ENCODE results near the gene CRB3.
A peak's percentile ranks its signal among the peaks of the same experiment; 100 is the strongest.
"Not testable (repeated sequence)": the region's sequence is repeated elsewhere in the genome, so short reads cannot be mapped to it uniquely, and the experiment has no call there.

The CRB3 gene, protein sequence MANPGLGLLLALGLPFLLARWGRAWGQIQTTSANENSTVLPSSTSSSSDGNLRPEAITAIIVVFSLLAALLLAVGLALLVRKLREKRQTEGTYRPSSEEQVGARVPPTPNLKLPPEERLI

DNA sequence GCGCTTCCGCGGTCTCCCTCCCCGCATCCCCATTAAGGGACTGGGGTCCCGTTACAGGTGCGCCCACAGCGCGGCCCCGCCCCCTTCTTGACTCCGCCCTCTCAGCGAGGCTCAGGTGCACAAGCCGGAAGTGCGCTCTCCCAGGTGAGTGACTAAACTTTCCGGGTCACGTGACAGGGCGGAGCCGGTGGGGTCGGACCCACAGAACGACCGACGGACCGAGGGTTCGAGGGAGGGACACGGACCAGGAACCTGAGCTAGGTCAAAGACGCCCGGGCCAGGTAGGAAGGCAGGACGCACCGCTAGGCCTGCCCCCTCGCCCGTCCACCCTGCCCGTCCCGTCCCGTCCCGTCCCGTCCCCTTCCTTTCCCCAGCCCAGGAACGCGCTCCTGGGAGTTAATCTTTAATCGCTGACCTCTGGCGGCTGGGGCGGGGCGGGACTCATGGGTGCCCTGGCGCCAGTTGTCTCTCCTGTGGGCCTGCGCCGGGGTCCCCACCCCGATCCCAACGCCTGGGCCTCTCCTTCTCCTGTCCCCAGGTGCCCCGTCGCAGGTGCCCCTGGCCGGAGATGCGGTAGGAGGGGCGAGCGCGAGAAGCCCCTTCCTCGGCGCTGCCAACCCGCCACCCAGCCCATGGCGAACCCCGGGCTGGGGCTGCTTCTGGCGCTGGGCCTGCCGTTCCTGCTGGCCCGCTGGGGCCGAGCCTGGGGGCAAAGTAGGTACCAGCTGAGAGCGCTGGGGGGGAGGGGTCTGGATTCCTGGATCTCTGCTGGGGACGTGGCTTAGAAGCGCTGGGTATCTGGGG is at the start of gene CRB3:
TSS of gene CRB3 (plus strand) at position 202 of the 804 bp plus-strand sequence. CDS start at position 633, 431 bp downstream.
- DNase-seq = peak; percentile 47

DNA sequence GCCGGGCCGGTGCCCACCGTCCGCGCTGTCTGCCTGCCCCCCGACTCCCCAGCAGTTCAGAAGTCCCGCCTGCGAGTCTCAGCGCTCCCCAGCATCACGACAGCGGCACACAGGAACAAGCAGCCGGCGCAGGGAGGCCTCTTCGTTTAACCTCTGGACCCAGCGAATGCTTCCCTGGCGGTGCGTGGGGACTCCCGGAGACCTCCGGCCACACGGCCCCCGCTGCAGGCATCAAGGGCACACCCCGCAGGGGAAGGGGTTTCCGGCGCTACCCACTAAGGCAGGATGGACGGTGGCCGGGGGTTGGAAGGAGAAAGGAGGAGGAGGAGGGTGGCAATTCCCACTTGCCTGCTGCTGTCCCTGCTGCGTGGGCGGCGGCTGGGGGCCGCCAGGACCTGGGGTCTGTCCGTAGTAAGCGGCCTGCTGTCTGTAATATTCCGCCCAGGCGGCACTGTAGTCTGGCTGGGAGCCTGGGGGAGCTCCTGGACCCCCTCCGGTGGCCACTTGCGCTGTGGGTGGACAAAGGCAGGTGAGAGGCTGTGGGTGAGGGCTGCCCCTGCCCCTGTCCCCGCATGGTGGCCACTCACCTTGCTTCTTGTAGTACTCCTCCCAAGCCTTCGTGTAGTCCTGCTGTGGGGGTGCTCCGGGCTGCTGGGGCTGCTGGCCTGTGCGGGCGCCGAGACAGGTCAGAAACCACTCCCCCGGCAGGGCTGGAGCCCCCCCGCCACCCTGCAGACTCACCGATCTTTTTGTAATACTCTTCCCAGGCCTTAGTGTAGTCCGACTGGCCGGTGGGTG is 49.1 kb upstream of the CRB3 start:
- no peak for DNase-seq

DNA sequence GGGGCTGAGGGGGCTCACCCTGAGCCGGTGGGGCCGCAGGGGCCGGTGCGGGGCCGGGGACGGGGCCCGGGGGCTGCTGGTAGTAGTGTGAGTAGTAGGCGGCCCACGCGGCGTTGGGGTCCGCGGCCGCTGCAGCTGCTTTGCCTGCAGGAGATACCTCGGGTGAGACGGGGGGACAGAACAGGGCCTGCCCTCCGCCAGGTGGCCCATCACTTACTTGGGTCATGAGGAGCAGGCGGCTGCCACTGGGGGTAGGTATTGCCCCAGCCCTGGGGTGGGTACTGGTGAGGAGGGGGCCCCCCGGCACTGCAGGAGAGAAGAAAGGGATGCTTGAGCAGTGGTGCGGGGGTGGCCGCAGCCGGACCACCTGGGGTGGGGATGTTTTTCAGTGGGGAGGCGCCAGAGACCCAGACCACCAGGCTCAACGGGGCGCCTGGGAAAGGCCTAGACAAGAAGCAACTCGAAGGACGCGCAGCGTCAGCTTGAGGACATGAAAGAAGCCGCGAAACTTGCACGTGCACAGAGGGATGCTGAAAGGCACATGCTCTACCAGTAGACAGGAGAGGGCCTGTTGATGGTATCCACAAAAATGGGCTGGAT is 48.4 kb upstream of the CRB3 start:
- no peak for DNase-seq

DNA sequence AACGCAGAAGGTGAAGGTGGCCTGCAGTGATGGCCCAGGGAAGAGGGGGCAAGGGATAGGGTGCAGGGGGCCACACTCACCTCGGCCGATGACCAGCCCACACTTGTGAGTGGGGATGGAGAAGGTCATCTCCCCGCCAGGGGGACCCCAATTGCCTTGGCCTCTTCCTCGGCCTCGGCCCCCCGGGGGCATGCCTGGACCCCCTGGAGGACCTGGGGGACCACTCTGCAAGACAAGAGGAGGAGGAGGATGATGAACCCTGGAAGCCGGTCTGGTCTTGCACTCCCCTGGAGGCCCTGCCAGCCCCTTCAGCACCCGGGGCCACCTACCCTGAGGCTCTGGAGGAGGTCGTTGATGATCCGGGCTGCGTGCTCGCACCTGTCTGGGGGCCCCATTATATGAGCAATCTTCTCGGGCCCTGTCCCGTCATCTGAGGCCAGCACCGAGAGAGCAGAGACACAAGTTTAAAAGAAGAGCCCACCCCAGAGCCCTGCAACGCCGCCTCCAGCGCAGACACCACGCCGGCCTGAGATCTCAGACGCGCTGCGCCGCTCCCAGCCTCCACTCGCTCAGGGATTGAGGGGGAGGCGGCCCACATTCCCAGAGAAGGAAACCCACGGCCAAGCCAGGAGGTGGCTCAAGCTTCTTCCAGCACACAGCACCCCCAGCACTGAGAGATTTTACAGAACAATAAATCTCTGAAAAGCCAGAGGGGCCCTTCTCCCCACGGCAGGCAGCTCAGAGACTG is 47.2 kb upstream of the CRB3 start:
- no peak for DNase-seq

DNA sequence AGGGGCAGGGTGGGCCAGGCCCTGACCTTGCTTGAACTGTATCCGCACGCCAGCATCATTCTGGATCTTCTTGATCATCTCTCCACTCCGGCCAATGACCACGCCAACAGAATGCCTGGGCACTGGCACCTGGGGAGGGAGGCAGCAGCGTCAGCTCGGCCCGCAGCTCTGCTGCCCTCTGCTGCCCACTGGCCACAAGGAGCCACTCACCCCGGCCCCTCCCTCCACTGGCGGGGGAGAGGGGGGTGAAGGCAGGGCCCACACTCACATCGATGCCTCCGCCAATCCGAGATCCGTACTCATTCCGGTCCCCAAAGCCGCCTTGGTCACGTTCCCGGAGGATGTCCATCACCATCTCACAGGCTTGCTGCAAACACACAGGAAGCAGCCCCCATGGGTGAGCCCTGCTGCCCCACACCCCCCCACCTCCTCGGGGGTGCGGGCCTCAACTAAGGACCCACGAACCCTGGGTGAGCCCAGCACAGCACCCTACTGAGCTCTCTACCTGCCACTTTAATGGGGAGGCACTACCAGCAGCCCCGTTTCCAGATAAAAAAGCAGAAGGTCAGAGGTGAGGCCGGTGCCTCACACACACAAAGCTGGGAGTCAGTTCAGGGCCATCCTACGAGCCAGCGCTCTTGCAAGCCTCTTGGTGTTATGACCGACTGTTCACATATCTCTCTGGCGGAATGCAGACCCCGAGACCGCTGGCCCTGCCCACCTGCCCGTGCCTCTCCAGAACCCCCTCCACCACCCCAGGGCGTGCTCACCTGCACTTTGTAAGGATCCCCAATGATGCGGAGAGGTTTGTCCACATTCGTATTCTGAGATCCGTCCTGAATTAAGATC is 46.1 kb upstream of the CRB3 start:
- DNase-seq = no peak

DNA sequence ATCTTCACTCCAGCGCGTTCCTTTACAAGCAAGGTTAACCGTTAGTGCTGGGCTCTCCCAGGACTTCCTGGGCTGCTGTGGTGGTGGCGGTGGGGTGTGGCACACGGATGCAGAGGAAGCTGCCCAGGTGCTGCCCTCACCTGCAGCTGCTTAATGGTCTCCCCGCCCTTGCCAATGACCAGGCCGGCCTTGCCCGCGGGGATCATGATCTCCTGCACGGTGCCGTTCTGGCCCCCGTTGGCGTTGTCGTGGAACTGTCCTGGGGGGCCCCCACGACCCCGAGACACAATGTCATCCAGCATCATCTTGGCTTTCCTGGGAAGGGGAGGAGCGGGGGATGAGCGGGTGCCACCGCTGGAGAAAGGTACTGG is 45.5 kb upstream of the CRB3 start:
- no peak for DNase-seq

- DNase-seq = no peak
These were observed 42.7 kb upstream of the CRB3 start for GRCh38 chr19:6421075-6422014.

GRCh38 chr19:6423499-6424194 is 40.4 kb upstream of the CRB3 start:
- no peak for DNase-seq

DNA sequence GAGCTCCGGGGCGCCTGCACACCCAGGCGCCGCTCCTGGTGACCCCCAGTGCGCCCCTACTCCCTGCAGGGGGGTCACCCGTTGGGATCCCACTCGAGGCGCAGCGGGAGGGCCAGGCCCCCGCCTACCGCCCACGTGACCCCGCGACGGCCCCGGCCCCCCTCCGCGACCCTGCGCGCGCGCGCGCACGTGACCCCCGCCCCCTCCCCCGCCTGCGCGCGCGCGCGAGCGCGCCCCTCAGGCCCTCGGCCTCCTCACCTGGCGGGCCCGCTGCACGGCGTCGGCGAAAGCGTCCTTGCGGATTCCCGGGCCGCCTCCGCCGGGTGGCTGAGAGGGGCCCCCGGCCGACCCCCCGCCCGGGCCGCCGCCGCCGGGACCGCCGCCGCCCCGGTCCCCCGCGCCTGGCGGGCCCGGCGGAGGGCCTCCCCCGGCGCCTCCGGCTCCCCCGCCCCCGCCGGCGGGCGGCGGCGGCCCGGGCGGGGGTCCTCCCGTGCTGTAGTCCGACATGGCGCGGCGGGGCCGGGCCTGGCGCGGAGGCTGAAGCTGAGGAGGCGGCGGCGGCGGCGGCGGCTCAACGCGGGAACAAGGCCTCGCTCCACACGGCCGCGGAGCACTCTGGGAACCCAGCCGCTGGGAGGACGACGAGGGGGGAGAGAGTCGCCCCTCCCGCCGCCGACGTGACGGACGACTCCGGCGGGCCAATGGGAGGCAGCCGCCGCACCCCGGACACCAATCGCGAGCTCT is 39.7 kb upstream of the CRB3 start, which contains the start of gene KHSRP:
TSS of gene KHSRP (minus strand) at position 617 of the 744 bp plus-strand sequence. CDS start at position 507, 110 bp downstream.
- peak; percentile 20 for DNase-seq

DNA sequence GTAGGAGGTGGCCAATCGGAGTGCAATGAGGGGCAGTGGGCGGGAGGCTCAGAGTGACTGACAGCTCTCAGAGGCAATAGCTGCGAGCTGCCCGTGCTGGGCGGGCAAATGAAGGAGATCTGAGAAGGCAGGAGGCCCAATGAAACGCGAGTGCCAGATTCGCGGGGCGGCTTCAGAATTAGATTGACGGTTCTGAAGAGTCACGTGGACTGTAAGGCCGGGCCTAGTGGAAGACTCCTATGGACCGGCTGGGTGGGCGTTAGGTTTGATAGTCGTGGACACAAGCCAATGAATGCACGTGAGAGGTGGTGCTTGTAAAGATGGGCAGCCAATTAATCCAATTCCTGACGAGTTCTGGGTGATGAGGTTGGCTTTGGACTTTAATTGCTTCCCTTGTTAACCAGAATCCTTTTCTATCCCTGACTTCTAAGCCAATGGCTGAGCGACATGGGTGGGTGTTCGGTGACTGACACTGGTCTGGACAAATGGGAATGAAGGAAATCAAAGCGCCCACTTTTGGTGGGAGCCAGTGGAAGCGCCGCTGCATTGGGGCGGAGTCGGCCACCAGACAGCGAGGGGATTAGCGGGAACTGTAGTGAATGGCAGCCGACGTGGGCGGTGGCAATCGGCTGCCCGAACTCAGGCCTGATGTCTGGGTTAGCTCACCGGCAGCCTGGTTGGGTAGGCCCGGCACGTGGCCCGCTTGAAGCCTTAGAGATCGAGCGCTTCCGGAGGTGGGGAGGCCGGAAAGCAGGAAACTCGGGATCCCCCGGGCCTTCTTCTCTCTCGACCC is 38.9 kb upstream of the CRB3 start:
- peak; percentile 97 for DNase-seq

DNA sequence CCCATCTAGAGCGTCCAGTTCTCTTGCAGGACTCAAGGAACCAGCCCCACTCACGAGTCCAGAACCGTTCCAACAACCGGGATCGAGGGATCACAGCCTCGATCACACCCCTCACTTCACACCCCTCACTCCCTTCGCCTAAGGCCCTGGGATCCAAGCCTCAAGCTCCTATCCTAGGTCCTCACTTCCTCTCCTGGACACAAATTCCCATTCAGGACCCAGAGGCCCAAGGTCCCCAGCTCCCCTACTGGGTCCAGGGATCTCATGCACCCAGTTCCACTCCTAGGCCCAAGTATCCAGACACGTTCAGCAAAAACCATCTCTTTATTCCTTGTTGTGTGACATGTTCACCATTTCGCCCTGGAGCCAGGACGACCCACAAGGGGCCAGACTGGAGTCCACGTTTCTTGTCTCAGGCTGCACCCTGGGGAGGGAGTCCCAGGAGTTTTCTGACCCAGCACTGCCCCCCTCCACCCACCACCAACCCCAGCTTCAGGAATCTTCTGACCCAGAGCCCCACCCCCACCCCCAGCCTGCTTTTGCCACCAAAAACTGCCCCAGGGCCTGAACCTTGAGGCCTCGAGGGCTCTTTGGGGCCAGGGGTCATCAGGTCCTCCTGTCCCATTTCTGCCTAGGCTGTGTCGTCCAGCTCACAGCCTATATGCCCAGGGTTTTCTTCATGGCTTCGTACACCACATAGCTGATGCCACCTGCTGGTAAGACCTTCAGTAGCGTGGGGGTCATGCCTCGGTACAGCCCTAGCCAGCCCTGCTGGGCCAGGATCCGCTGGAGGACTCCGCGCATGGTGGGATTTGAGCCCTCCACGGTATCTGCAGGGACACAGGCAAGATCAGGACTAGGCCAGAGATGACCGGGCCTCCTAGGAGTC is 38.1 kb upstream of the CRB3 start:
- no peak for DNase-seq

DNA sequence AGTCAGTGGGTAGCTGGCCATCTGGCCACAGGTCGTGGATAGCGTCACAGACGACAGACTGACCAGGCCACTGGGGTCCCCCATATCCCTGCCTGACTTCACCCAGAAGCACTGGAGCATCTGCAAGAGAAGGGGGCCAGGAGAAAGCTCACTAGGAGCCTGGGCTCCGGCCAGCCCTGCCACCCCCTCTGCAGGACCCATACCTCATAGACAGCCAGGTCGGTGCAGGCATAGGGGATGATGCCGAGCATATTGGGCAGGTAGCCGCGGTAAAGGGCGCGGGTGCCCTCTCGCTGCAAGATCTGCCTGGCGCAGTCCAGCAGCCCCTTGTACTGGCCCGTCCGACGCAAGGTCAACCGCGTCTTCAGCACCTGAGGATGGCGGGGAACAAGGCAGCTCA is 36.9 kb upstream of the CRB3 start:
- no peak for DNase-seq

GRCh38 chr19:6428692-6429418 is 35.2 kb upstream of the CRB3 start:
- DNase-seq = not testable (repeated sequence)

DNA sequence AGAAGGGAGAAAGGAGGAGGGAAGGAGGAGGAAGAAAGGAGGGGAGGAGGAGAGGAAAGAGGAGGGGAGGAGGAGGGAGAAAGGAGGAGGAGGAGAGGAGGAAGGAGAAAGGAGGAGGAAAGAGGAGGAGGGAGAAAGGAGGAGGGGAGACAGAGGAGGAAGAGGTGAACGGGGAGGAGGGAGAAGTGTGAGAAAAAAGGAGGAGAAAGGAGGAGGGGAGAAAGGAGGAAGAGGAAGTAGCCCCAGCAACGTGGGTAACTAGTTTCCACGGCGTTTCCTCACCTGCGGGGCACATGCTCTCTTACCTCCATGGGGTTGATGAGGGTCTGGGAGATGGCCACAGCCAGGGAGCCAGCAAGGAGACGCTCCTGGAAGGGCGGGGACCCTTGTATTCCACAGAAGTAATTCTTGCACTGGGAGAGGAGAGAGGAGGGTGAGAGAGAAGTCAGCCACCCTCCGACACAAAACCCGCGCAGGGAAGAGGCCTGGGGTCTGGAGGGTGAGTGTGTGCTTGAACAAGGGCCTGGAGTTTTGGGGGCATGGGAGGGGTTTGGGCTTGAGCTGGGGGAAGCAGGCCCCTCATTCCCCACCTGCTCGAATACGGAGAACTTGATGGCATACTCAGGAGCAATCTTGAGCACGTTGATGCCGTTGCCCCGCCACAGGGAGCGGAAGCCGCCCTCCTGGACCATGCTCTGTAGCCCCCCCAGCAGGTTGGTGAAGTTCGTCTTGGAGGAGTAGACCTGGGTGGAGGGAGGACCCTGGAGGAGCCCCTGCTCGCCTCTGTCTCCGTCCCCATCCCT is 34.5 kb upstream of the CRB3 start:
- DNase-seq = no peak

- no peak for DNase-seq
These were observed 32.2 kb upstream of the CRB3 start for GRCh38 chr19:6431891-6432290.

DNA sequence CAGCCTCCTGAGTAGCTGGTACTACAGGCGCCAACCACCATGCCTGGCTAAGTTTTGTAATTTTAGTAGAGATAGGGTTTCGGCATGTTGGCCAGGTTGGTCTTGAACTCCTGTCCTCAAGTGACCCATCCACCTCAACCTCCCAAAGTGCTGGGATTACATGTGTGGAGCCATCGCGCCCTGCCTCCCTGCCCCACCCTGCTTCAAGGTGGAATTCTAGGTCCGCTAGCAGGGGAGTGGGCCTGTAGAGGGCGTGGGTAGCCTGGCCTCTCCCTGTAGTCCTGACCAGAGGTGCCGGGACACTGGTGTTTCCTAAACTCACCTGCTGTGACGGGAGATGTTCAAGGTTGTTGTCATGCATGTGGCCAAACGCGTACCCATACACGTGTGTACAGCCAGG is 30.9 kb upstream of the CRB3 start:
- DNase-seq = no peak
